ENCODE measurements around the gene SIPA1L3.

DNA sequence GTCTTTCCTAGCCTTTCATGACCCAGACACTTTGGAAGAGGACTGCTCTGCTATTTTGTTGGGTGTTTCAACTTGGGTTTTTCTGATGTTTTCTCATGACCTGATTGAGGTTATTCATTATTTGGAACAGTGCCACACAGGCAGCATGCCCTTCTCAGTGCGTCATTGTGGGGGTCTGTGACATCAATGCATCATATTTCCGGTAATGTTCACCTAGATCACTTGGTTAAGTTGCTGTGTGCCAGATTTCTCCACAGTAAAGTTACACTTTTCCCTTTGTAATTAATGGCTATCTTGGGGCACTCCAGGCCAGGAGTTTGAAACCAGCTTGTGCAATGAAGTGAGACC lies 124.4 kb downstream of the SIPA1L3 start:
- TF ChIP-seq POLR2A (IDR thresholded peaks at IDR 0.05; ENCODE audit: low read length) (no peak), RAD21 (conservative IDR thresholded peaks at IDR 0.05 in 1 of 2, IDR thresholded peaks at IDR 0.05 in 1 of 2) (no peak), EHMT2 (IDR thresholded peaks at IDR 0.05; ENCODE audit: low read depth) (no peak), HOXA7 (CRISPR knock-in tag; IDR thresholded peaks at IDR 0.05) (no peak), HOXB5 (CRISPR knock-in tag; IDR thresholded peaks at IDR 0.05) (no peak), REST (IDR thresholded peaks at IDR 0.05) (no peak), HMGXB4 (CRISPR knock-in tag; IDR thresholded peaks at IDR 0.05; ENCODE audit: borderline replicate concordance) (no peak), FOXS1 (CRISPR knock-in tag; IDR thresholded peaks at IDR 0.05) (no peak), EP300 (IDR thresholded peaks at IDR 0.05) (no peak; a peak in 1 of 5 replicates)
- TF ChIP-seq, protein P1, sequence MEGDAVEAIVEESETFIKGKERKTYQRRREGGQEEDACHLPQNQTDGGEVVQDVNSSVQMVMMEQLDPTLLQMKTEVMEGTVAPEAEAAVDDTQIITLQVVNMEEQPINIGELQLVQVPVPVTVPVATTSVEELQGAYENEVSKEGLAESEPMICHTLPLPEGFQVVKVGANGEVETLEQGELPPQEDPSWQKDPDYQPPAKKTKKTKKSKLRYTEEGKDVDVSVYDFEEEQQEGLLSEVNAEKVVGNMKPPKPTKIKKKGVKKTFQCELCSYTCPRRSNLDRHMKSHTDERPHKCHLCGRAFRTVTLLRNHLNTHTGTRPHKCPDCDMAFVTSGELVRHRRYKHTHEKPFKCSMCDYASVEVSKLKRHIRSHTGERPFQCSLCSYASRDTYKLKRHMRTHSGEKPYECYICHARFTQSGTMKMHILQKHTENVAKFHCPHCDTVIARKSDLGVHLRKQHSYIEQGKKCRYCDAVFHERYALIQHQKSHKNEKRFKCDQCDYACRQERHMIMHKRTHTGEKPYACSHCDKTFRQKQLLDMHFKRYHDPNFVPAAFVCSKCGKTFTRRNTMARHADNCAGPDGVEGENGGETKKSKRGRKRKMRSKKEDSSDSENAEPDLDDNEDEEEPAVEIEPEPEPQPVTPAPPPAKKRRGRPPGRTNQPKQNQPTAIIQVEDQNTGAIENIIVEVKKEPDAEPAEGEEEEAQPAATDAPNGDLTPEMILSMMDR (IDR thresholded peaks at IDR 0.05): no peak
- TF ChIP-seq, protein P2, sequence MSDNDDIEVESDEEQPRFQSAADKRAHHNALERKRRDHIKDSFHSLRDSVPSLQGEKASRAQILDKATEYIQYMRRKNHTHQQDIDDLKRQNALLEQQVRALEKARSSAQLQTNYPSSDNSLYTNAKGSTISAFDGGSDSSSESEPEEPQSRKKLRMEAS (IDR thresholded peaks at IDR 0.05): no peak
